GM18907 (cell line): Measurements from ENCODE around the gene HDHD2.
"Not testable (repeated sequence)": the region's sequence is repeated elsewhere in the genome, so short reads cannot be mapped to it uniquely, and the experiment has no call there.

ENCODE experiments used
- ATAC-seq: cut with Tn5 transposase; IDR thresholded peaks from one replicate; pipeline ENCODE4 v1.9.1; 2021; ENCODE audit warnings: mild to moderate bottlenecking, moderate library complexity; ENCODE audit not compliant: unreplicated experiment

HDHD2 gene

GRCh38 chr18:47150029-47150823 lies at the start of gene HDHD2:
TSS of gene HDHD2 (minus strand) at chr18:47150500. CDS start at chr18:47136439, 14,061 bp downstream.
- peak; percentile 93 for ATAC-seq

- ATAC-seq: not testable (repeated sequence)
Observed at GRCh38 chr18:47195961-47196360, 45.7 kb upstream of the HDHD2 start.

- ATAC-seq: no peak
Observed at GRCh38 chr18:47191961-47192360, 41.7 kb upstream of the HDHD2 start.

GRCh38 chr18:47187721-47188120 lies 37.4 kb upstream of the HDHD2 start:
- ATAC-seq: no peak

- no peak for ATAC-seq
Observed at GRCh38 chr18:47184419-47185050, 34.2 kb upstream of the HDHD2 start.

- ATAC-seq: not testable (repeated sequence)
Observed at GRCh38 chr18:47182156-47182555, 31.9 kb upstream of the HDHD2 start.

GRCh38 chr18:47180765-47181164 lies 30.5 kb upstream of the HDHD2 start:
- no peak for ATAC-seq

GRCh38 chr18:47179520-47179919 lies 29.2 kb upstream of the HDHD2 start:
- ATAC-seq: no peak

GRCh38 chr18:47175898-47176575 lies 25.7 kb upstream of the HDHD2 start, which contains the start of gene IER3IP1:
TSS of gene IER3IP1 (minus strand) at chr18:47176364. CDS start at chr18:47176277, 87 bp downstream.
- peak; percentile 81 for ATAC-seq

GRCh38 chr18:47175283-47175897 lies 25.1 kb upstream of the HDHD2 start:
- peak; percentile 13 for ATAC-seq

GRCh38 chr18:47174545-47175116 lies 24.3 kb upstream of the HDHD2 start:
- no peak for ATAC-seq

GRCh38 chr18:47172476-47172875 lies 22.2 kb upstream of the HDHD2 start:
- ATAC-seq: no peak

GRCh38 chr18:47168913-47169312 lies 18.6 kb upstream of the HDHD2 start:
- no peak for ATAC-seq

GRCh38 chr18:47168509-47168908 lies 18.2 kb upstream of the HDHD2 start:
- ATAC-seq: no peak

- ATAC-seq: peak; percentile 47
Observed at GRCh38 chr18:47166294-47166693, 16.0 kb upstream of the HDHD2 start.

- peak; percentile 83 for ATAC-seq
Observed at GRCh38 chr18:47163241-47163640, 12.9 kb upstream of the HDHD2 start.

GRCh38 chr18:47160256-47160655 lies 10.0 kb upstream of the HDHD2 start:
- ATAC-seq: no peak

- ATAC-seq: not testable (repeated sequence)
Observed at GRCh38 chr18:47158404-47158803, 8.1 kb upstream of the HDHD2 start.

GRCh38 chr18:47151439-47151838 lies 1.1 kb upstream of the HDHD2 start:
- no peak for ATAC-seq

- ATAC-seq: peak; percentile 19
Observed at GRCh38 chr18:47150824-47151366, 595 bp upstream of the HDHD2 start.
